Stimulated activated CD4-positive, alpha-beta T cell treated with anti-CD3 and anti-CD28 coated beads, Interleukin-12 subunit alpha, Interleukin-12 subunit beta, amount 100 ng/mL, for 24 hours (primary cell): Measurements from ENCODE around the gene ABCG1.

Source experiments
- DNase-seq, 2 experiments: peaks; one replicate each; pipeline ENCODE4 v3.0.0-alpha.2; 2020; ENCODE audit warnings: low read depth in 2 of 2

ABCG1 gene

GRCh38 chr21:42232176-42232825, 13.4 kb downstream of the ABCG1 start:
- no peak for DNase-seq

GRCh38 chr21:42233067-42233961, 14.4 kb downstream of the ABCG1 start:
- DNase-seq, result peak; percentile 56 to 65

- DNase-seq, result no peak
Measured at GRCh38 chr21:42234041-42234440, 15.1 kb downstream of the ABCG1 start.

- DNase-seq, result peak; percentile 41 to 73
Measured at GRCh38 chr21:42234464-42235241, 15.7 kb downstream of the ABCG1 start.

GRCh38 chr21:42235593-42235992, 16.7 kb downstream of the ABCG1 start:
- no peak for DNase-seq

GRCh38 chr21:42236014-42236413, 17.1 kb downstream of the ABCG1 start:
- no peak for DNase-seq

- DNase-seq, result no peak
Measured at GRCh38 chr21:42236693-42237092, 17.8 kb downstream of the ABCG1 start.

GRCh38 chr21:42237161-42237560, 18.2 kb downstream of the ABCG1 start:
- no peak for DNase-seq

- no peak for DNase-seq
Measured at GRCh38 chr21:42237577-42237976, 18.6 kb downstream of the ABCG1 start.

GRCh38 chr21:42238185-42238934, 19.4 kb downstream of the ABCG1 start:
- no peak for DNase-seq

- DNase-seq, result no peak
Measured at GRCh38 chr21:42239556-42239955, 20.6 kb downstream of the ABCG1 start.

GRCh38 chr21:42239973-42240372, 21.0 kb downstream of the ABCG1 start:
- no peak for DNase-seq

- DNase-seq, result no peak
Measured at GRCh38 chr21:42242611-42243010, 23.7 kb downstream of the ABCG1 start.

GRCh38 chr21:42243026-42243425, 24.1 kb downstream of the ABCG1 start:
- DNase-seq, result no peak

GRCh38 chr21:42245331-42246193, 26.6 kb downstream of the ABCG1 start:
- no peak for DNase-seq

- DNase-seq, result no peak
Measured at GRCh38 chr21:42247716-42248115, 28.8 kb downstream of the ABCG1 start.

GRCh38 chr21:42248241-42248640, 29.3 kb downstream of the ABCG1 start:
- DNase-seq, result no peak

GRCh38 chr21:42248783-42249597, 30.1 kb downstream of the ABCG1 start:
- no peak for DNase-seq
